ENCODE data around the gene EPS8.

GRCh38 chr12:15741082-15741481 lies 48.1 kb downstream of the EPS8 start:
- TF ChIP-seq, protein P1, sequence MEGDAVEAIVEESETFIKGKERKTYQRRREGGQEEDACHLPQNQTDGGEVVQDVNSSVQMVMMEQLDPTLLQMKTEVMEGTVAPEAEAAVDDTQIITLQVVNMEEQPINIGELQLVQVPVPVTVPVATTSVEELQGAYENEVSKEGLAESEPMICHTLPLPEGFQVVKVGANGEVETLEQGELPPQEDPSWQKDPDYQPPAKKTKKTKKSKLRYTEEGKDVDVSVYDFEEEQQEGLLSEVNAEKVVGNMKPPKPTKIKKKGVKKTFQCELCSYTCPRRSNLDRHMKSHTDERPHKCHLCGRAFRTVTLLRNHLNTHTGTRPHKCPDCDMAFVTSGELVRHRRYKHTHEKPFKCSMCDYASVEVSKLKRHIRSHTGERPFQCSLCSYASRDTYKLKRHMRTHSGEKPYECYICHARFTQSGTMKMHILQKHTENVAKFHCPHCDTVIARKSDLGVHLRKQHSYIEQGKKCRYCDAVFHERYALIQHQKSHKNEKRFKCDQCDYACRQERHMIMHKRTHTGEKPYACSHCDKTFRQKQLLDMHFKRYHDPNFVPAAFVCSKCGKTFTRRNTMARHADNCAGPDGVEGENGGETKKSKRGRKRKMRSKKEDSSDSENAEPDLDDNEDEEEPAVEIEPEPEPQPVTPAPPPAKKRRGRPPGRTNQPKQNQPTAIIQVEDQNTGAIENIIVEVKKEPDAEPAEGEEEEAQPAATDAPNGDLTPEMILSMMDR (conservative IDR thresholded peaks at IDR 0.05) = no peak
- TF ChIP-seq ZFX (IDR thresholded peaks at IDR 0.05) = no peak

Data from C4-2B (cell line).